ENCODE measurements around the gene MARCHF11.
A peak's percentile ranks its signal among the peaks of the same experiment; 100 is the strongest.

MARCHF11 gene

DNA sequence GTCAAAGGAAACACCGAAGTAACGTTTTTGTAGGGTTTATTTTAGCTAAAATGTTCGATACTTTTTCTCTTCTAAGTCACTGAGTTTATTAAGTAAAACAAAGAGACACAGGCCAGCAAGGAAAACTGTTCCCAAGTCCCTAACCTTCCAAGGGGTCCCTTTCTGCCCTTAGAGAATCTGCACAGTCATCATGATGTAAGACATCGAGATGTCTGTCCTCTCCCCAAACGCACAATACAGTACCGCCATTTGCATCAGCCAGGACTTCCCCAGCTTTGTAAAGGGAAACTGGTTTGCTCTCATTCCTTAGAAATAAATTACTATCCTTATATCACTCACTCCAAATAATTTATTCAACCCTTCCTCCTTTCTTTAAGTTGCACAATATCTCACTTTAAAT, 89.3 kb downstream of the MARCHF11 start:
- TF ChIP-seq EZH2 (IDR thresholded peaks at IDR 0.05; ENCODE audit: borderline replicate concordance, low read depth, low read length, severe bottlenecking) = no peak
- TF ChIP-seq, protein P1, sequence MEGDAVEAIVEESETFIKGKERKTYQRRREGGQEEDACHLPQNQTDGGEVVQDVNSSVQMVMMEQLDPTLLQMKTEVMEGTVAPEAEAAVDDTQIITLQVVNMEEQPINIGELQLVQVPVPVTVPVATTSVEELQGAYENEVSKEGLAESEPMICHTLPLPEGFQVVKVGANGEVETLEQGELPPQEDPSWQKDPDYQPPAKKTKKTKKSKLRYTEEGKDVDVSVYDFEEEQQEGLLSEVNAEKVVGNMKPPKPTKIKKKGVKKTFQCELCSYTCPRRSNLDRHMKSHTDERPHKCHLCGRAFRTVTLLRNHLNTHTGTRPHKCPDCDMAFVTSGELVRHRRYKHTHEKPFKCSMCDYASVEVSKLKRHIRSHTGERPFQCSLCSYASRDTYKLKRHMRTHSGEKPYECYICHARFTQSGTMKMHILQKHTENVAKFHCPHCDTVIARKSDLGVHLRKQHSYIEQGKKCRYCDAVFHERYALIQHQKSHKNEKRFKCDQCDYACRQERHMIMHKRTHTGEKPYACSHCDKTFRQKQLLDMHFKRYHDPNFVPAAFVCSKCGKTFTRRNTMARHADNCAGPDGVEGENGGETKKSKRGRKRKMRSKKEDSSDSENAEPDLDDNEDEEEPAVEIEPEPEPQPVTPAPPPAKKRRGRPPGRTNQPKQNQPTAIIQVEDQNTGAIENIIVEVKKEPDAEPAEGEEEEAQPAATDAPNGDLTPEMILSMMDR (IDR thresholded peaks at IDR 0.05; ENCODE audit: borderline replicate concordance, extremely low read depth, low read length, poor library complexity, severe bottlenecking) = no peak
- Histone ChIP-seq H3K27me3 (ENCODE audit: insufficient read depth, low read length, poor library complexity) (no peaks in the 10 kb centered on the region), H3K4me2 (ENCODE audit: insufficient read depth, low read length) (no peak overlapping the region), H3K79me2 (ENCODE audit: insufficient read depth, low read length) (no peaks in the 10 kb centered on the region), H3K27ac (ENCODE audit: low read length) (no peak overlapping the region), H3K4me1 (ENCODE audit: insufficient read depth, low read length) (no peaks in the 10 kb centered on the region), H4K20me1 (ENCODE audit: insufficient read depth, low read length) (no peaks in the 10 kb centered on the region), H3K9ac (ENCODE audit: low read depth, low read length) (no peak overlapping the region), H3K4me3 (ENCODE audit: low read depth in 1 of 2, low read length in 2 of 2) (no peak overlapping the region), H3K36me3 (ENCODE audit: insufficient read depth, low read length) (no peaks in the 10 kb centered on the region), H3K9me3 (ENCODE audit: insufficient read depth, low read length, severe bottlenecking) (no peaks in the 10 kb centered on the region), H2AFZ (ENCODE audit: low read depth, low read length) (no peak overlapping the region)
- DNase-seq = no peak
- no peak for ATAC-seq (ENCODE audit: insufficient read depth, low read depth)

DNA sequence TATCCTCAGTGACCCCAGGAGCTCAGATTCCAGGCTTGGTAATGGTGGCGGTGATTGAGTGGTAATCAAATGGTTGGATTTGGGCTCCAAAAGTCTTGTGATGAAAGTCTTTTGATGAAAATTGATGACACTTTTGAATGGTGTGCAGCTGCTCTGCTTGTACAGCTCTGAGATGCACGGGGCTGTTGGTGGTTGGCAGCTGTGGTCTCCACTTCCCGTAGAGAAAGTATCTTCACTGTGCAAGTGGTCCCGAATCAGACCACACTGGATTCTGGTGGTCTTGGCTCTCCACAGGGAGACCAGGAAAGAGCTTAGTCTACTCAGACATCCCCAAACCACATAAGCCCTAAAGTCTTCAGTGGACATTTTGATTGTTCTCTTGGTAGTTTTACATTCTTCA, 96.6 kb downstream of the MARCHF11 start:
- Histone ChIP-seq H3K27me3 (ENCODE audit: insufficient read depth, low read length, poor library complexity) (no peaks in the 10 kb centered on the region), H3K4me1 (ENCODE audit: insufficient read depth, low read length) (peaks cover 63% of the 10 kb centered on the region), H3K9ac (ENCODE audit: low read depth, low read length) (peak overlapping the region; percentile 29), H3K4me2 (ENCODE audit: insufficient read depth, low read length) (peak overlapping the region; percentile 50), H3K4me3 (ENCODE audit: low read depth in 1 of 2, low read length in 2 of 2) (peak overlapping the region in 1 of 2 experiments; percentile 23; a peak in 2 of 4 replicates), H2AFZ (ENCODE audit: low read depth, low read length) (peak overlapping the region; percentile 49; the same call in 1 of the 2 replicates), H3K9me3 (ENCODE audit: insufficient read depth, low read length, severe bottlenecking) (no peaks in the 10 kb centered on the region), H3K27ac (ENCODE audit: low read length) (peak overlapping the region; percentile 89), H4K20me1 (ENCODE audit: insufficient read depth, low read length) (no peaks in the 10 kb centered on the region), H3K79me2 (ENCODE audit: insufficient read depth, low read length) (no peaks in the 10 kb centered on the region), H3K36me3 (ENCODE audit: insufficient read depth, low read length) (no peaks in the 10 kb centered on the region)
- DNase-seq (peak; percentile 92), ATAC-seq (ENCODE audit: insufficient read depth, low read depth) (peak; percentile 99)
- TF ChIP-seq, protein P1 (IDR thresholded peaks at IDR 0.05; ENCODE audit: borderline replicate concordance, extremely low read depth, low read length, poor library complexity, severe bottlenecking) = no peak
- no peak for TF ChIP-seq EZH2 (IDR thresholded peaks at IDR 0.05; ENCODE audit: borderline replicate concordance, low read depth, low read length, severe bottlenecking)

DNA sequence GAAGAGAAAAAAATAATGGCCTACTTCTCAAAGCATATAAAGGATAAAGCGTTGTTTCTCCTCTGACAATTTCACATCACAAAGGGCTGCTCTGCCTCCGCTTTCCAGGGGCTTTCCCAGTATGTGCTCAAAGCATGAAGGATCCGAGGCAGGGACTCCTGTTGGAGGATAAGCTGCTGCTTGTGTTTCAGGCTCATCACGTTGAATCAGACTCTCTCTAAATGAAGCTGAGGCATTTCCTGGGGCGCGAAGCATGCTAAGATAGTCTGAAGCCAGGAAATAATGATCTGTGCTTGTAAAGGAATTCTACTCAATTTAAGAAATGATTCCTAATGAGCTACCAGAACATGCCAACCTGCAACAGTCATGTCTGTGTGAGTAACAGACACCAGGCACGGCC, 97.5 kb downstream of the MARCHF11 start:
- DNase-seq = no peak
- peak overlapping the region in 1 of 2 experiments; percentile 23; a peak in 1 of 4 replicates for H3K4me3 ChIP-seq (ENCODE audit: low read depth in 1 of 2, low read length in 2 of 2)
- H3K79me2 ChIP-seq (ENCODE audit: insufficient read depth, low read length) = no peaks in the 10 kb centered on the region
- peak overlapping the region; percentile 29 for H3K9ac ChIP-seq (ENCODE audit: low read depth, low read length)
- no peaks in the 10 kb centered on the region for H3K36me3 ChIP-seq (ENCODE audit: insufficient read depth, low read length)
- H3K4me1 ChIP-seq (ENCODE audit: insufficient read depth, low read length) = peaks cover 72% of the 10 kb centered on the region
- TF ChIP-seq EZH2 (IDR thresholded peaks at IDR 0.05; ENCODE audit: borderline replicate concordance, low read depth, low read length, severe bottlenecking) = no peak
- TF ChIP-seq, protein P1 (IDR thresholded peaks at IDR 0.05; ENCODE audit: borderline replicate concordance, extremely low read depth, low read length, poor library complexity, severe bottlenecking) = no peak
- H3K4me2 ChIP-seq (ENCODE audit: insufficient read depth, low read length) = peak overlapping the region; percentile 50
- H2AFZ ChIP-seq (ENCODE audit: low read depth, low read length) = no peak overlapping the region; the same call in 1 of the 2 replicates
- no peaks in the 10 kb centered on the region for H3K9me3 ChIP-seq (ENCODE audit: insufficient read depth, low read length, severe bottlenecking)
- no peaks in the 10 kb centered on the region for H3K27me3 ChIP-seq (ENCODE audit: insufficient read depth, low read length, poor library complexity)
- peak overlapping the region; percentile 89 for H3K27ac ChIP-seq (ENCODE audit: low read length)
- no peaks in the 10 kb centered on the region for H4K20me1 ChIP-seq (ENCODE audit: insufficient read depth, low read length)
- no peak for ATAC-seq (ENCODE audit: insufficient read depth, low read depth)
